Anterior cingulate cortex (tissue), 58 donors: Measurements from ENCODE around the gene DNAJB8.

ENCODE experiments used
- DNase-seq, 58 donors: peaks; one replicate each; lab custom pipeline; 2025; lab: John Stamatoyannopoulos, UW

DNAJB8 gene

DNA sequence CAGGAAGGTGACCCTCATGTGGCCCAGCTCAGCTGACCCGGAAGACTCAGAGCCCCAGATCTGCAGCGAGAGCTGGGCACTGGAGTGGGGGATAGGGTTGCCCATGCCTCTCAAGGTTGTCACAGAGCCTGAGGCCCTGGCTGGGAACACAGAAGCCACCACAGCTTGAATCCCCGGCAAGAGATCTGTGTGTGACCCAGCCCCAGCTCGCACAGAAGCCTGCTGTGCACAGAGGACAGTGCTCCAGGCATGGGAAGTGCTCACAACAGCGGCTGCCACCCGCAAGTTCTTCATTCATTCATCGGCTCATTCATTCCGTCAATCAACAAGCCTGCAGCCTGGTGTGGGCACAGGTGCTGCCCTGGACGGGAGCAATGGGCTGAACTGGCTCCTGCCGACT is 36.4 kb downstream of the DNAJB8 start:
- no peak for DNase-seq

DNA sequence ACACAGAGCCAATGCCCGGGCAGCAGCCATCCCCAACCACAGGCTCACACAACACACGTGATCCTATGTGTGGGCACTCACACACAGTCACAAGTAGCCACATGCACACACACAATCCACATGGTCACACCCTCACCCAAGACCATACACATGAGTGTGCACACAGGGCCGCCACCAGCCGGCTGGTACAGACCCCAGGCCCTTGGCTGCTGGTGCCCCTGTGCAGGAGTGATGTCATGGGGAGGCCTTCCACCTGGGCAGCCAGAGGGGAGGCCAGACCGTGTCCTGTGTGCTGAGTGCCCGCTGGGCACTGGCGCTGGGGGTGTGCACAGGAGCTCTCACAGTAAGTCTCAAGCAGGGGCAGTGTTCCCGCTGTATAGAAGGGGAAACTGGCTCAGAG is 36.9 kb downstream of the DNAJB8 start:
- DNase-seq, result no peak

DNA sequence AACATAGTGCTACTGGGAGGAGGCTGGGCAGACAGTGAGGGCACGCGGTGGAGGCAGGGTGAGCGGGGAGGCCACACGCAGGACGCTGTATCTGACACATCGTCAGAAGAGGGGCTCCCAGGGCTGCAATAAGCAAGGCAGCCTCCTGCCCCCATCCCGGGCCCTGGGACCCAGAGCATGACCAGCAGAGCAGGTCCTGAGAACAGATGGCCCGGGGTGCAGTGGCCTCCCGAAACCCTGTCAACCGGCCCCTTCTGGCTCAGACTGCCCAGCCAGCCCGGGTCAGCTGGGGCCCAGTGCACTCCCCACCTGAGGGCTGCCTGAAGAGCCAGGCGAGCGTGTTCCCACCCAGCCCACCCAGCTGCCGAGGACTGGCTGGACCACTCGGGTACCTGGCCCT is 37.4 kb downstream of the DNAJB8 start:
- no peak for DNase-seq

DNA sequence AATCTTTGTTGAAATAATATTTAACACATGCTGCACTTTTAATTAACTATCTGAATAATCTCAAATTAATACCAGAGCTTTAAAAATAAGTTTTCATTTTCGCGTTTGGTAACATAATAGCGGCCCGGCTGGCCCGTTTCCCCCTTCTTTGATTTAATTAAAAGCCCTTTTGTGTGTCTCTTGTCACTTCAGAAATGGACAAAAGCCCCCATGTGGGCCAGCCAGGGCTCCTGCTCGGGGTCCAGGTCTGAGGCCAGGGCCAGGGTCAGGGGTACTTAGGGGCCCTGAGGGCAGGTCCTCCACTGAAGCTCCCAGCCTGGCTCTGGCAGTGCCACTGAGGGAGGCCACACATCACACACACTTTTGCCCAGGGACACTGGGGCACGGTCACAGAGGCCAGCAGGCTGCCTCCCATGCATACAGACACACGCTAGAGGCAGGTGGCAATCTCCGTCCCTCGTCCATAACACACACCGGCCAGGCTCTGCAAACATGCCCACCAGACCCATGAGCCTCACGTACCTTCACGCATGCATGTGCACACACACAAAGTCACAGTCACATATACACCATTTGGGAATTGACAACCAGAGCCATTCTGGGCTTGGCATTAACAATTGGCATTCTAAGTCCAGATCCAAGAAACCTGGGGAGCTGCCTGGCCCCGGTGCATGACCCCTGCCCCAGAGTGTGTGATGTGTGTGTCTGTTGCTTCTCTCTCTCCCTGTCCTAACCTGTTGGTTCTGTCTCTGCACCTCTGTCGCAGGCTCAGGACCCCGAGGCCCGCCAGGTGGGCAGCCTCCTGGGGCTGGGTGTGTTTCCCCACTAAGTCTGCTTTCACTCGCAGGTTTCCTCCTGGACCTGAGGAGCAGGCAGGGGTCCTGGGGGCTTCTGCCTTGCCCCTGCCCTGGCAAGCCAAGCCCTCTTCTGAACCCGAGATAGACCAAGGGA is 38.5 kb downstream of the DNAJB8 start:
- no peak for DNase-seq

DNA sequence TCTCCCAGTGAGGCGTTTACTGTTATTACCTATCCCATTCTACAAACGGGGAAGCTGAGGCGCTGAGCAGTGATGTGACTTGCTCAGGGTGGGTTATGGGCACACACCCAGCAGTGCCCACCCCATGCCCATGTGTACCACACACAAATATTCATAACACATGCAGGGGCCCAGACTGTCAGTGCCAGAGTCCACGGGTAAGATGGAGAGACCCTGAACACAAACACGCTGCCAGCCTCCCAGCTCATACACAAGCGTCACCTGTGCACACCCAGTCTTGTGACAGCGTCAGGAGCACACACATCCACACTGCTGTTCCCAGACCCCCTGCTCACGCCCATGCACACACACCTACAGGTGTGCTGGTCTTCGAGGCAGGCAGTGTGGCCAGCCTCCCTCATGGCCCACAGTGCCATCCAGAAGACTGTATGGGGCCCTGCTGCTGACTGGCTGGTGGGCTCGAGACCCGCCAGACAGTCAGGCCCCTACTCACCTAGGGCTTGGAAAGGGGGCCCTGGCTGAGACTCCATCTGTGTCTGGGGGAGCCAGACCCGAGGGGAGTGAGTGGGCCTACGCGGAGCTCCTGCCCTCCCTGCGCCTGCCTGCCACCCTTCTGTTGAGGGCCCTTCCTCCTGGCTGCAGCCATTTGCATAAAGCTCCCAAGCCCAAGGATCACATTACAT is 39.4 kb downstream of the DNAJB8 start:
- no peak for DNase-seq

DNA sequence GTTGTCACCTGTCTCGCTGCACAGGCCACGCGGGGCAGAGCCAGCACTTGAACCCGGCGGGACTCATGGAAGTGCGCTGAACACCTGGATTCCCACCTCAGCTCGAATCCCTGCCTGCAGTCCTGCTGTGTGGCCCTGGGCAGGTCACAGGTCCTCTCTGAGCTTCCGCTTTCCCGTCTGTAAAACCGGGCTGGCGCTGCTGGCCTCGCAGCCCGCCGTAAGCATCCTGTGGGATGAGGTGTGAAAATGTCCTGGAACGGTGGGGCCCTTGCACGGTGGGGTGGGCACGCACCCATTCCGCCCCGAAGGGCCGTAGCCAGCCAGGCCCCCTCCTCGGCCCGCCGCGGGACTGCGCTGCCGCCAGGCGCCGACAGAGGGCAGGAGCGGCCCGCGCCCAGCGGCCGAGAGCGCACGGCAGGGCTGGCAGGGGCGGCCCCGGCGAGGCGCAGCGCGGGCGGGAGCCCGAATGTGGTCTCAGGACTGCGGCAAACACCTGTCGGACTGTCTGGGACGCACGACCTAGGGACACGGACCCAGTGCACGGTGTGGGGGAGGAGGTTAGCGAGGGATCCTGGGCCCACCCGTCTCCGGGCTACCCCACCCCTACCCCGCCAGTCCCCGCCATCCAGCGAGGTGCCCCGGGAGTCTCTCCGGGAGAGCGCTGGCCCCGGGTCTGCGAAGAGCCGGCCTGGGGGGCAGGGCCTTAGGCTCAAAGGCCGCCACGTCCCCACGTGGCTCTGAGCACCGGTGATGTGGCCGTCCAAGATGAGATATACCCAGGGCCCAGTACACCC is 40.4 kb downstream of the DNAJB8 start:
- peak in 11 of 58 donors; percentile 4 to 33 (median 16) for DNase-seq

DNA sequence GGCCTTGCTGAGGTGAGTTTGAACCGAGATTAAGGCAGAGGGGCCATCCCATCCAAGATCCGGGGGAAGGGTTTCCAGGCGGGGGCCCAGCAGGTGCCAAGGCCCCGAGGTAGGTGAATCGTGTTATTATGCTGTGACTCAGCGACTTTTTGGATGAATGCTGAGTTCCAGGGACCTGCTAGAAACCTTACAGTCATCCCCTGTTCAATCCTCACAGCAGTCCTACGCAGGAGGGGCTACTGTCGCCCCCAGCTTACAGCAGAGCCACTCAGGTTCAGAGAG is 40.9 kb downstream of the DNAJB8 start:
- no peak for DNase-seq

DNA sequence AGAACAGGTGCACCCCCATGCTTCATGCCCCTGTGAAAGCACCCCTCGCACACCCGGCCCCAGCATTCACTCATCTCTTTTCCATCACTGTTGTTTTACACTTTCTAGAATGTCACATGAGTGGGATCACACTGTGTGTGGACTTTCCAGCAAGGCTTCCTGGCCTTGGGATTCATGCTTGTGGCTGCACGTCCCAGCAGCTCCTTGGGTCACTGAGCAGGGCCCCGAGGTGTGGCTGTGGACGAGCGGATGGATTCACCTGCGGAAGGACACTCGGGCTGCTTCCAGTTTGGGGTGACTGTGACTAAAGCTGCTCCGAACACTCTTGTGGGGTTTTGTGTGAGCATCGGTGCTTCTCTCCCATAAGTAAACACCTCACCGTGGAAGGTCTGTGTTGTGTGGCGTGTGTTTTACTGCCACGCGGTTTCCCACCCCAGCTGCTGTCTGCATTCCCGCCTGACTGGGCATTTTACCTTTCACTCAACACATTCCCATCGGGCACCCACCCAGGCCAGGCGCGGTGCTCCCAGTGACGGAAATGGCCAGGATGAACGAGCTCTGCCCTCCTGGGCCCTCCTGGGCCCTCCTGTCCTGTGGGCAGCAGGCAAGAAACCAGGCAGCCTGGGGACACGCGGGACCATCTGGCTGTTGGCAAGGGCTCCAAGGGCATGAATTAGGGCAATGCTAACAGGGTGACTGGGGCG is 41.4 kb downstream of the DNAJB8 start:
- DNase-seq, result no peak

DNA sequence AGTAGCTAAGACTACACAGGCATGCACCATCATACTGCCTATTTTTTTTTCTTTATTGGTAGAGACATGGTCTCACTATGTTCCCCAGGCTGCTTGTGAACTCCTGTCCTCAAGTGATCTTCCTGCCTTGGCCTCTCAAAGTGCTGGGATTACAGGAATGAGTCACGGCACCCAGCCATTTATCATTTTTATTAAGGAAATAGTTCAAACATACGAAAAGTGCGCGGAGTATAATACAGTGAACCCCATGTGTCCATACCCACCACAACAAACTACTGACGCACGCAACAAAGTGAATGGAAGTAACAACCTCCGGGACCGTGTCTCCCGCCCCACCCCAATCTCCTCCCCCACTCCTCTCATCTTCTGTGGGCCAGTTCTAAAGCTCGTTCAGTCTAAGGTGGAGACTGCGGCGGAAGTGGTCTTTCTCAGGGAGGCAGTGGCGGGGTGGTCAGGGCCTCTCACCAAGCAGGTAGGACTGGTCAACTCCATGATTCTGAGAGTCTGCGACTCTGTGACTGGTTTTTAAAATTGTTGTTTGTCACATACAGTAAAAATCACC is 42.1 kb downstream of the DNAJB8 start:
- DNase-seq, result no peak

DNA sequence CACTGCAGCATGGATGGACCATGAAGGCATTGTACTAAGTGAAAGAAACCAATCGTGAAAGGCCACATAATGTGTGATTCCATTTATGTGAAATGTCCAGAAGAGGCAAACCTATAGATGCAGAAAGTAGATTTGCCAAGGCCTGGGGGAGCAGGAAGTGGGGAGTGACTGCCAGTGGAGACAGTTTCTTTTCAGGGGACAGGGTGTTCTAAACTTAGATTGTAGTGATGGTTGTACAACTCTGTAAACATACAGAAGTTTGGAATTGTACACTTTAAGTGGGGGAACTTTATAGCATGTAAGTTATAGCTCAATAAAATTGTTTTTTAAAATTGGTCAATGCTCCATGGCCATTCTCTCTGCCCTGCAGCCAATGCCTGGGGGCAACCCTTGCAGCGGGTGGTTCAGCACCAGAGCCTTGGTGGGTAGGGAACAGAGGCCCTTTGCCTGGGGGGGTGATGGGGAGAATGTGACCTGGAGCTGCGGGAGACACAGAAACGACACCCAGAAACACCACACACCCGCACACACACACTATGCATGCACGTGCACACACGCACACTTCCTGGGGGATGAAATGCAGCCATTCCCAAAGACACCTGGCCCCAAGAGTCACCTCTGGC is 43.1 kb downstream of the DNAJB8 start:
- DNase-seq, result no peak

DNA sequence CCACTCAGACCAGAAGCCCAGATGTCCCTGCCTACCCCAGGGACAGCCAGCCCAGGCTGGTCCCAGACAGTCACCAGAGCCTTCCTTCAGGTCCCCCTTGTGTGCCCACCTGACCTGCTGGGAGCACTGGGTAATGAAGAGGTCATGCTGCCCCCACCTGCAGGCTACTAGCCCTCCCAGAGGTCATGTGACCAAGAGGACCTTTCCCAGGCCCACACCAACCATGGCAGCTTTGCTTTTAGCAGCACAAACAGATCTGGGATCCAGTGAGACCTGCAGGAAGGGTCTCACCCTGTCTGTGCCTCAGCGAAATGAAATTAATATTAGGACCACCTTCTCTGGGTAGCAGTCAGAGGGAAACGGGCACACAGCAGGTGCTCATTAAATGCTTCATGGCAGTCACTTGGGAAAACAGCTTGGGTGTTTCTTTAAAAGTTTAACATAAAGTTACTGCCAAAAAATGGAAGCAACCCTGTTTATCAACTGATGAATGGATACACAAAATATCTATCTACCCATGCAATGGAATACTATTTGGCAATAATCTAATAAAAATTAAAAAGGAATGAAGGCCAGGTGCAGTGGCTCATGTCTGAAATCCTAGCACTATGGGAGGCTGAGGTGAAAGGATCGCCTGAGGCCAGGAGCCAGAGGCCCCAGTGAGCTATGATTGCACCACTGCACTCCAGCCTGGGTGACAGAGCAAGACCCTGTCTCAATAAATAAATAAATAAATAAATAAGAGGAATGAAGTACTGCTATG is 43.7 kb downstream of the DNAJB8 start:
- no peak for DNase-seq

DNA sequence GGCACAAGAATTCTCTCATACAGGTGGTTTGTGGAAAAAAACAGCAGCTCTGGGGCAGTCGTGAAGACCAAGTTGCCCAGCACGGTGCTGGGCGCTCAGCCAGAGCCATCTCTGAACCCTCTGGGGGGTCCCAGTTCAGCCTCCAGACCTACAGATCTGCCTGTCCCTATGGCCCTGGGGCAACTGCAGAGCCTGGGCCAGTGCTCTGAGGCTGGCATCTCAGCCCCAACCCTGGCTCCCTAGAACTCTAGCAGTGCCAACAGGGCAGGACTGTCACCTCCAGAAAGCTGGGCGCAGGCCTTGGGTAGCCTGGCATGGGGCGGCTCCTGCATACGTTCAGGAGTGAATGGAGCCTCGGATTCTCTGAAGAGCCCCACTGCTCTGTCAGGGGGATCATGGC is 44.7 kb downstream of the DNAJB8 start:
- DNase-seq, result no peak

DNA sequence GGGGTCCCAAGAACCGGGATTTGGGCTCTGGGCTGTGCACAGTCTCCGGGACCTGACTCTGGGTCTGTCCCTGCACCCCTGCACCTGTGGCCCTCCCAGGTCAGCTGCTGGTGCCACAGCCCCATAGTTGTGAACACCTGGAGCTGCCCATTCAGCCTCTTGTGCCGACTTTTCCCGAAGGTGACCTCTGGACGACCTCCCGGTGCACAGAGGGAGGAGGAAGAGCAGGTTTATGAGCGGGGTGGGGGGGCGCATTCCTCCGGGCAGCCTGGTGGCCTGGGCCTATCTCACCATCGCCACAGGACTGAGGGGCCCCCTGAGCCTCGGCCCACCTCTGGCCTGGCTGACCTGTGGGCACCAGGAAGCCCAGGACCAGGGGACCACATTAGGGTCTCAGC is 45.3 kb downstream of the DNAJB8 start:
- DNase-seq, result no peak

DNA sequence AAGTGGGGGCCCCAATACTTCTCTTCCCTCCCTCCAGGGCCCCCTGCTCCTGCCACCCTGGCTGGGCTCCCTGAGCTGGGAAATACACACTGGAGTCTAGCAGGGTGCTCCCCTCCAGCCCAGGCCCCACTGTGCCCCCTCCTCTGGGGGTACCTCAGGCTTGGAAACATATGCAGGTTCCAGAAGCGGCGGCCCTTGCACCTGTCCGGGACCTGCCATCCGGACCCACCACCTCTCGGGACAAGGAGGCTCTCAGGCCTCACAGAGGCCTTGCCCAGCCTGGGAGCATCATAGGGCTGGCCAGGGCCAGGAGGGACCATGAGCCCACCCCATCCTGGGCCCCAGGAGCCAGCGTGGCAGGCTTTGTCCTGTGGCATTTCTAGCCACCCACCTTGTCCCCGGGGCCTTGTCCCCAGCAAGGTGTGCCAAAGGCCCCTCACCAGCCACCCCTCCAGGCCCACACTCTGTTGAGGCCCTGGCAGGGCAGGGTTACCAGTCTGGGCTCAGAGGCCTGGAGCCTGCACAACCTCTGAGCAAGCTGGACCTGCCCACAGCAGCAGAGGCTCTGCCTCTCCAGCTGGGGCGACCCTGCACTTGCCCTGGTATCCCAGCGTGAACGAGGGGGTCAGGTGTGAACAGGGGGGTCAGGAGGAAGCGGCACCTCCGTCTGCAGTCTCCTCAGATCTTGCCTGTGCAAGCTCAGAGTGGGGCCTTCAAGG is 45.8 kb downstream of the DNAJB8 start:
- DNase-seq, result no peak

DNA sequence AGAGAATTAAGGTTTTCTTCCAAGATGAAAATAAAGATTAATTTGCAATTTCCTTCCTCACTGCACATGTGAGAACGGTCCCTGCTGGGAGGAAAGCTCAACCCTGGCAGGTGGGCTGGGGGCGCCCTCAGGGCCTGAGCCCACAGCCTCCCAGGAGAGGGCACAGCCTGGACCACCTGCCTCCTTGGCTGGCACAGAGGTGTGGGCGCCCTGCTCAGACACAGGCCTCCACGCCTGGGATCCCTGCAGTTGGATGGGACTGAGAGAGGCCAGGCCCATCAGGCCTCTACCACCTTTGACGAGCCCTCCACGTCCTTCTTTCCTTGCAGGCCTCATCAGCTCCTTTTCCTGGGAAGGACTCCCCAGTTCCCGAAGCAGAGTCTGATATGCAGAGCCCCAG is 46.4 kb downstream of the DNAJB8 start:
- no peak for DNase-seq

DNA sequence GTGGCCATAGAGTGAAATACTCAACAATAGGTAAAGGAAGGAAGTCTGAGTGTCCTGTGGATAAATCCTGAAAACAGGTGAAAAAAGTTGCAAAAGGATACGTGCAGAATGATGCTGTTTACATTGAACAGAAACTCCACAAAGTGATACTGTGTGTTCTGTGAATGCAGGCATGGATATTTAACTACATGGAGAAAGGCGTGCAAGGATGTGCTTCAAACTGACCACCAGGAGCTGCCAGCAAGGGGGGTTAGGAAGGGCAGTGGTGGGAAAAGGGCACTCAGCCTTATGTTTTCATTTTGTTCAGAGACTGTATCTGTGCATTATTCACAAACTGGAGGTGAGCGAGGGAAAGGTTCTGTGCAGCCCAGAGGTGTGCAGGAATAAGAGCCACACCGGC is 47.4 kb downstream of the DNAJB8 start:
- DNase-seq, result no peak

DNA sequence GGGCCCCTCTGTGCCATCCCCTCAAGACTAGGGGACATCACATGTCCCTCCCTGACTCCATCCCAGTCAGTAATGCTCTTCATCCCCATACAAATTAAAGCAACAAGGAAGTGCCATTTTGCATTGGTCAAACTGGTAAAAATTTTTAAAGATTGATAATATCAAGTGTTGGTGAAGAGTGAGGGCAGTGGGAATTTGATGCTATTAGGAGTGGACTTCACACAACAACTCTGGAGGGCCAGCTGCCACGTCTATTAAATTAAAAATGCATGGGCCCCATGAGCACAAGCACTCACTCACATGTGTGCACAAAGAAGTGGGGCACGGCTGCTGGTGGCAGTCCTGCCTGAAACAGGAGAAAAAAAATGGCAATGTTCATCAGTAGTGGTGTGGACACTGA is 47.8 kb downstream of the DNAJB8 start:
- no peak for DNase-seq

DNA sequence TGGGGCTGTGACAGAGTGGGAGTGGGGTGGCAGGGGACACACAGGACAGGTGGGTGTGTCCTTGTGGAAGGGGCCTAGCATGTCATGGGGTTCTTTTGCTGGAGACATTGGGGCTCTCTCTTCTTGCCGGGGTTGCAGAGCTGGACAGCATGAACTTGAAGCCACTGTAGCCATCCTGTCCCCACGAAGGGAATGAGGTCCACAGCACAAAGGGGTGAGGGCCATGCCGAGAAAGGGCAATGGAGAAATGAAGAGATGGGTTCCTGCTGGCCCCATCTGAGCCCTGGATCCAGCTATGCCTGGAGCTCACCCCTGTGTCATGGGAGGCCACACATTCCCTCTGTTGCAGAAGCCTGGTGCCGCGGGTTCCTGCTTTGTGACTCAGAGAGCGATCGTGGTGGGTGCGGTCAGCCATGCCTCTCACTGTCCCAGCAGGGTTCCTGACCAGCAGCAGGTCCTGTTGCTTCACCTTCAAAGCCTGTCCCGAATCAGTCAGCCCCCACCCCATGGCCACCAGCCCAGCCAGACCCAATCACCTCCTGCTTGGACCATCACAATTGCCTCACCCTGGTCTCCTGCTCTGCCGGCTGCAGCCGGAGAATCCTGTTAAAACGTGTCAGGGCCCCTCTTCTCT is 50.0 kb downstream of the DNAJB8 start:
- no peak for DNase-seq
